ENCODE data around the gene NUBP2. TPM values are rescaled to one million over a fixed set of nuclear protein-coding genes. Genes with fewer than 3 reads are reported as not detected.

Gene NUBP2
- total RNA-seq, 1 experiment from 2014 or later, result 89.2 TPM

DNA sequence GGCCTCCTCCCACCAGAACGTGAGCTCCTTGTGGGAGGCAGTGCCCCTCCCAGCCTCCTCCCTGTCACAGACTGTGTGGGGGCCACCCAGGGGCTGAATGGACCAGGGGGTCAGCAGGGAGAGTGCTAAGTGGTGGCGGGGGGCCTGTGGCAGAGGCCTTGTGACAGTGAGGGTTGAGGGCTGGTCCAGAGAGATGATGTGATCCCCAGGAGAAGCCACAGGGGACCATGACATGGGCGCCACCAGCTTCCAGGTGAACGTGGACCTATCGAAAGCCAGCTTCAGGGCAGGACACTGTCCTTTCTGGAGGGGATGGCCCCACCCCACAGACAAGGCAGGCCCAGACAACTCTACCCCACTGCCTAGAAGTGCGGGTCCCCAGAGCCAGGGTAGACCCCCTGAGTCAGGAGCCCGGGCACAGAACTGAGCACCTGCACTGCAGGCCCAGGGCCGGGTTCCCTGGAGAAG, 3.5 kb upstream of the NUBP2 start:
- CTCF ChIA-PET, result interaction anchor here (0.6 kb wide), 1 partner anchor 17 kb away, joined by 3 read pairs; no protein-coding TSS in a partner anchor
- POLR2A ChIA-PET, result interaction anchor here (2.6 kb wide), 1 partner anchor 8 kb away, joined by 11 read pairs; the partner anchor contains the start of gene NME3
- Mint-ChIP-seq H3K27ac (no peak overlapping the region), H3K36me3 (no peaks in the 10 kb centered on the region), H3K27me3 (ENCODE audit: low read depth) (no peaks in the 10 kb centered on the region), H3K9me3 (no peaks in the 10 kb centered on the region), H3K4me1 (peaks cover 7% of the 10 kb centered on the region), H3K4me3 (no peak overlapping the region)
- DNase-seq (ENCODE audit: low spot score), result no peak
- ATAC-seq, result no peak
- no peak for TF ChIP-seq SP1 (CRISPR knock-in tag; conservative IDR thresholded peaks at IDR 0.05)
- TF ChIP-seq ZNF121 (CRISPR knock-in tag; IDR thresholded peaks at IDR 0.05), result no peak
- no peak for TF ChIP-seq EMX1 (CRISPR knock-in tag; IDR thresholded peaks at IDR 0.05)
- TF ChIP-seq CREM (CRISPR knock-in tag; IDR thresholded peaks at IDR 0.05), result no peak
- TF ChIP-seq TCF7 (CRISPR knock-in tag; IDR thresholded peaks at IDR 0.05; ENCODE audit: low read depth), result no peak

DNA sequence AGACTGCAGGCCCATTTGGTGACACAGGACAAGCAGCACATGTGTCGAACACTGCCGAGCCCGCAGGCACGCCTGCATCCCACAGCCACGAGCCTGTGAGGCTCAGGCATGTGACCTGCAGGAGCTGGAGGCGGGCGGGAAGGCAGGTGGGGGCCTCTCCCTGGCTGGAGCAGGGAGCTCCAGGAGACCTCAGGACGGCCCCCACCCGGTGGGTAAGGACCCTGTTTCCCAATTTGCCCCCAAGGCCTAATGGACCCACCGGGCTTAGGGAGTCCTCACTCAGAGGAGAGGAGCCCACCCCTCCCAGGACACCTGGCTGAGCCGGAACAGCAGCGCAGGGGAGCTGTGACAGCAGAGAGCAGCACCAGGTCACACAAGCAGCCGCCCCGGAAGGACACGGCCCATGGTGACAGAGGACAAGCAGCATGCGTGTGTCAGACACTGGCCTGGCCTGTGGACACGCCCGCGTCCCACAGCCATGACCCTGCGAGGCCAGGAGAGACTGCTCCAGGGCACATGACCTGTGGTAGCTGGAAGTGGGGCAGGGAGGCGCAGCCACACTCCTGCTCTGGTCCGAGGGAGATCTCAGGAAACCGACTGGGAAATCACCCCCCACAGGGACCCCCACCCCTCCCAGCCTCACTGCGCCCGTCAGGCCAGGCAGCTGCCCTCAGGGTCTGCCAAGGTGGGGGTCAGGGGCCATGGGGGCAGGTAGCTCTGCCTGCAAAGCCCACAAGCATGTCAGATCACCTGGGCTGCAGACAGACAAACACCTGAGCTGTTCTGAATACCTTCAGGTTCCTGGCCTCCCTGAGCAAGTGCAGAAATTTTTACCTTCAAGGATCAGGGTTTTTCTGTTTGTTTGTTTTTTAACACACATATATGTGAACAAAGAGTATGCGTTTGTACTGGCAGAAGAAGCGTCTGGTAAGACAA, 2.8 kb upstream of the NUBP2 start:
- H3K4me3 Mint-ChIP-seq, result peak overlapping the region; percentile 81
- DNase-seq (ENCODE audit: low spot score), result no peak
- TF ChIP-seq CREB1 (CRISPR knock-in tag; IDR thresholded peaks at IDR 0.05) (no peak), FOXP1 (CRISPR knock-in tag; IDR thresholded peaks at IDR 0.05; ENCODE audit: borderline replicate concordance) (0 out of 2 replicates have a peak, but pooled peaks have one; percentile 37)
- TF ChIP-seq, protein P1, sequence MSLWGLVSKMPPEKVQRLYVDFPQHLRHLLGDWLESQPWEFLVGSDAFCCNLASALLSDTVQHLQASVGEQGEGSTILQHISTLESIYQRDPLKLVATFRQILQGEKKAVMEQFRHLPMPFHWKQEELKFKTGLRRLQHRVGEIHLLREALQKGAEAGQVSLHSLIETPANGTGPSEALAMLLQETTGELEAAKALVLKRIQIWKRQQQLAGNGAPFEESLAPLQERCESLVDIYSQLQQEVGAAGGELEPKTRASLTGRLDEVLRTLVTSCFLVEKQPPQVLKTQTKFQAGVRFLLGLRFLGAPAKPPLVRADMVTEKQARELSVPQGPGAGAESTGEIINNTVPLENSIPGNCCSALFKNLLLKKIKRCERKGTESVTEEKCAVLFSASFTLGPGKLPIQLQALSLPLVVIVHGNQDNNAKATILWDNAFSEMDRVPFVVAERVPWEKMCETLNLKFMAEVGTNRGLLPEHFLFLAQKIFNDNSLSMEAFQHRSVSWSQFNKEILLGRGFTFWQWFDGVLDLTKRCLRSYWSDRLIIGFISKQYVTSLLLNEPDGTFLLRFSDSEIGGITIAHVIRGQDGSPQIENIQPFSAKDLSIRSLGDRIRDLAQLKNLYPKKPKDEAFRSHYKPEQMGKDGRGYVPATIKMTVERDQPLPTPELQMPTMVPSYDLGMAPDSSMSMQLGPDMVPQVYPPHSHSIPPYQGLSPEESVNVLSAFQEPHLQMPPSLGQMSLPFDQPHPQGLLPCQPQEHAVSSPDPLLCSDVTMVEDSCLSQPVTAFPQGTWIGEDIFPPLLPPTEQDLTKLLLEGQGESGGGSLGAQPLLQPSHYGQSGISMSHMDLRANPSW (CRISPR knock-in tag; conservative IDR thresholded peaks at IDR 0.05; ENCODE audit: low read depth), result no peak
- no peak overlapping the region for H3K27ac Mint-ChIP-seq
- no peak for ATAC-seq
- no peaks in the 10 kb centered on the region for H3K27me3 Mint-ChIP-seq (ENCODE audit: low read depth)
- peaks cover 7% of the 10 kb centered on the region for H3K4me1 Mint-ChIP-seq
- no peaks in the 10 kb centered on the region for H3K9me3 Mint-ChIP-seq
- ChIA-PET CTCF (interaction anchor here (0.6 kb wide), 1 partner anchor 16 kb away, joined by 3 read pairs; no protein-coding TSS in a partner anchor), POLR2A (interaction anchor here (2.6 kb wide), 1 partner anchor 9 kb away, joined by 11 read pairs; the partner anchor contains the start of gene NME3)
- H3K36me3 Mint-ChIP-seq, result no peaks in the 10 kb centered on the region

DNA sequence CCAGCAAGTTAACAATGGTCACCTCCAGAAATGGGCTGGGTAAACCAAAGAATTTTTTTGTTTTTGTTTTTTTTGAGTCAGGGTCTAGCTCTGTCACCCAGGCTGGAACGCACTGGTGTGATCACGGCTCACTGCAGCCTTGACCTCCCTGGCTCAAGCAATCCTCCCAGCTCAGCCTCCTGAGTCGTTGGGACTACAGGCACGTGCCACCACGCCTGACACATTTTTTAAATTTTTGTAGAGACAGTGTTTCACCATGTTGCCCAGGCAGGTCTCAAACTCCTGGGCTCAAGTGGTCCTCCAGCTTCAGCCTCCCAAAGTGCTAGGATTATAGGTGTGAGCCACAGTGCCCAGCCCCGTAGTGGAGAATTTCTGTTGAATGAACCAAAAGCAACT, 2.1 kb upstream of the NUBP2 start:
- DNase-seq (ENCODE audit: low spot score), result no peak
- Mint-ChIP-seq H3K27ac (no peak overlapping the region), H3K36me3 (no peaks in the 10 kb centered on the region), H3K4me3 (peak overlapping the region; percentile 81), H3K27me3 (ENCODE audit: low read depth) (no peaks in the 10 kb centered on the region), H3K4me1 (peaks cover 7% of the 10 kb centered on the region), H3K9me3 (no peaks in the 10 kb centered on the region)
- CTCF ChIA-PET, result no interaction called here
- POLR2A ChIA-PET, result interaction anchor here (2.6 kb wide), 1 partner anchor 10 kb away, joined by 11 read pairs; the partner anchor contains the start of gene NME3
- no peak for ATAC-seq
- TF ChIP-seq, protein P2, sequence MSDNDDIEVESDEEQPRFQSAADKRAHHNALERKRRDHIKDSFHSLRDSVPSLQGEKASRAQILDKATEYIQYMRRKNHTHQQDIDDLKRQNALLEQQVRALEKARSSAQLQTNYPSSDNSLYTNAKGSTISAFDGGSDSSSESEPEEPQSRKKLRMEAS (CRISPR knock-in tag; IDR thresholded peaks at IDR 0.05), result no peak
- TF ChIP-seq PRRX2 (CRISPR knock-in tag; IDR thresholded peaks at IDR 0.05) (no peak), TCF7 (CRISPR knock-in tag; IDR thresholded peaks at IDR 0.05; ENCODE audit: low read depth) (no peak), EMX1 (CRISPR knock-in tag; IDR thresholded peaks at IDR 0.05) (no peak), SP1 (CRISPR knock-in tag; conservative IDR thresholded peaks at IDR 0.05) (no peak), MYBL2 (CRISPR knock-in tag; IDR thresholded peaks at IDR 0.05) (no peak), ATF1 (CRISPR knock-in tag; IDR thresholded peaks at IDR 0.05) (no peak), ZNF396 (CRISPR knock-in tag; IDR thresholded peaks at IDR 0.05; ENCODE audit: borderline replicate concordance) (no peak), FOXP1 (CRISPR knock-in tag; IDR thresholded peaks at IDR 0.05; ENCODE audit: borderline replicate concordance) (no peak), TEAD4 (CRISPR knock-in tag; IDR thresholded peaks at IDR 0.05) (no peak), FOXJ3 (CRISPR knock-in tag; IDR thresholded peaks at IDR 0.05; ENCODE audit: borderline replicate concordance) (no peak), RELA (CRISPR knock-in tag; IDR thresholded peaks at IDR 0.05; ENCODE audit: borderline replicate concordance) (no peak), ZNF423 (CRISPR knock-in tag; IDR thresholded peaks at IDR 0.05) (no peak)
- TF ChIP-seq, protein P3, sequence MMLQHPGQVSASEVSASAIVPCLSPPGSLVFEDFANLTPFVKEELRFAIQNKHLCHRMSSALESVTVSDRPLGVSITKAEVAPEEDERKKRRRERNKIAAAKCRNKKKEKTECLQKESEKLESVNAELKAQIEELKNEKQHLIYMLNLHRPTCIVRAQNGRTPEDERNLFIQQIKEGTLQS (CRISPR knock-in tag; conservative IDR thresholded peaks at IDR 0.05), result no peak
- TF ChIP-seq, protein P4, sequence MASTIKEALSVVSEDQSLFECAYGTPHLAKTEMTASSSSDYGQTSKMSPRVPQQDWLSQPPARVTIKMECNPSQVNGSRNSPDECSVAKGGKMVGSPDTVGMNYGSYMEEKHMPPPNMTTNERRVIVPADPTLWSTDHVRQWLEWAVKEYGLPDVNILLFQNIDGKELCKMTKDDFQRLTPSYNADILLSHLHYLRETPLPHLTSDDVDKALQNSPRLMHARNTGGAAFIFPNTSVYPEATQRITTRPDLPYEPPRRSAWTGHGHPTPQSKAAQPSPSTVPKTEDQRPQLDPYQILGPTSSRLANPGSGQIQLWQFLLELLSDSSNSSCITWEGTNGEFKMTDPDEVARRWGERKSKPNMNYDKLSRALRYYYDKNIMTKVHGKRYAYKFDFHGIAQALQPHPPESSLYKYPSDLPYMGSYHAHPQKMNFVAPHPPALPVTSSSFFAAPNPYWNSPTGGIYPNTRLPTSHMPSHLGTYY (CRISPR knock-in tag; IDR thresholded peaks at IDR 0.05), result no peak
- TF ChIP-seq, protein P5, sequence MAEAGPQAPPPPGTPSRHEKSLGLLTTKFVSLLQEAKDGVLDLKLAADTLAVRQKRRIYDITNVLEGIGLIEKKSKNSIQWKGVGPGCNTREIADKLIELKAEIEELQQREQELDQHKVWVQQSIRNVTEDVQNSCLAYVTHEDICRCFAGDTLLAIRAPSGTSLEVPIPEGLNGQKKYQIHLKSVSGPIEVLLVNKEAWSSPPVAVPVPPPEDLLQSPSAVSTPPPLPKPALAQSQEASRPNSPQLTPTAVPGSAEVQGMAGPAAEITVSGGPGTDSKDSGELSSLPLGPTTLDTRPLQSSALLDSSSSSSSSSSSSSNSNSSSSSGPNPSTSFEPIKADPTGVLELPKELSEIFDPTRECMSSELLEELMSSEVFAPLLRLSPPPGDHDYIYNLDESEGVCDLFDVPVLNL (CRISPR knock-in tag; IDR thresholded peaks at IDR 0.05; ENCODE audit: borderline replicate concordance, low read depth), result no peak
- TF ChIP-seq, protein P6, sequence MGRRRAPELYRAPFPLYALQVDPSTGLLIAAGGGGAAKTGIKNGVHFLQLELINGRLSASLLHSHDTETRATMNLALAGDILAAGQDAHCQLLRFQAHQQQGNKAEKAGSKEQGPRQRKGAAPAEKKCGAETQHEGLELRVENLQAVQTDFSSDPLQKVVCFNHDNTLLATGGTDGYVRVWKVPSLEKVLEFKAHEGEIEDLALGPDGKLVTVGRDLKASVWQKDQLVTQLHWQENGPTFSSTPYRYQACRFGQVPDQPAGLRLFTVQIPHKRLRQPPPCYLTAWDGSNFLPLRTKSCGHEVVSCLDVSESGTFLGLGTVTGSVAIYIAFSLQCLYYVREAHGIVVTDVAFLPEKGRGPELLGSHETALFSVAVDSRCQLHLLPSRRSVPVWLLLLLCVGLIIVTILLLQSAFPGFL (CRISPR knock-in tag; IDR thresholded peaks at IDR 0.05; ENCODE audit: borderline replicate concordance), result no peak
